ENCODE results near the gene GALNT16. TPM values are rescaled to one million over a fixed set of nuclear protein-coding genes. Genes with fewer than 3 reads are reported as not detected.
A peak's percentile ranks its signal among the peaks of the same experiment; 100 is the strongest.

Gene GALNT16
- total and polyA plus RNA-seq, 11 donors: 17.0 to 81.6 (median 51.3) TPM

GRCh38 chr14:69226178-69226577 lies 33.8 kb upstream of the GALNT16 start:
- H3K36me3 ChIP-seq: peaks cover 0 to 40% (median 24%) of the 10 kb centered on the region in 9 donors
- H3K27ac ChIP-seq: peak overlapping the region in 11 of 12 donors; percentile 41 to 81 (median 59)
- no peak overlapping the region for H3K4me3 ChIP-seq
- H3K27me3 ChIP-seq: no peaks in the 10 kb centered on the region
- 9 to 19% (median 15%) methylated on average over 9 of the region's 9 CpGs for WGBS, 4 donors
- TF ChIP-seq POLR2A (IDR thresholded peaks at IDR 0.05): no peak
- no peak for TF ChIP-seq CTCF (IDR thresholded peaks at IDR 0.05)
- H3K4me1 ChIP-seq: peaks cover 0 to 27% (median 11%) of the 10 kb centered on the region in 12 donors
- peak in 1 of 5 donors; percentile 10 for DNase-seq
- intact Hi-C loops (cut with DNase I): loop anchor here in 5 of 10 donors (5.0 to 10.0 kb wide), 3 partner anchors 71 to 101 kb away; partner anchors contain the start of gene DCAF5 (in 3 of the 5)
- ATAC-seq: peak; percentile 52 to 87 (median 82)
- H3K9me3 ChIP-seq: no peaks in the 10 kb centered on the region

- peaks cover 0 to 31% (median 11%) of the 10 kb centered on the region in 12 donors for H3K4me1 ChIP-seq
- no peaks in the 10 kb centered on the region for H3K9me3 ChIP-seq
- 87 to 94% (median 92%) methylated on average over 2 of the region's 2 CpGs for WGBS, 4 donors
- ATAC-seq (peak in 1 of 4 donors; percentile 35), DNase-seq (no peak)
- H3K27me3 ChIP-seq: no peaks in the 10 kb centered on the region
- H3K4me3 ChIP-seq: no peak overlapping the region
- H3K36me3 ChIP-seq: peaks cover 0 to 46% (median 24%) of the 10 kb centered on the region in 9 donors
- H3K27ac ChIP-seq: peak overlapping the region in 11 of 12 donors; percentile 41 to 81 (median 59)
- intact Hi-C loops (cut with DNase I): loop anchor here in 5 of 10 donors (5.0 to 10.0 kb wide), 3 partner anchors 72 to 102 kb away; partner anchors contain the start of gene DCAF5 (in 3 of the 5)
- TF ChIP-seq CTCF (IDR thresholded peaks at IDR 0.05) (no peak), POLR2A (IDR thresholded peaks at IDR 0.05) (no peak)
Observed at GRCh38 chr14:69226736-69227135, 33.2 kb upstream of the GALNT16 start.

GRCh38 chr14:69231486-69231885 lies 28.5 kb upstream of the GALNT16 start:
- ATAC-seq (peak; percentile 56 to 80 (median 64)), DNase-seq (no peak)
- 22 to 40% (median 29%) methylated on average over 2 of the region's 2 CpGs for WGBS, 4 donors
- H3K27me3 ChIP-seq: no peaks in the 10 kb centered on the region
- H3K4me3 ChIP-seq: no peak overlapping the region
- no peaks in the 10 kb centered on the region for H3K9me3 ChIP-seq
- H3K36me3 ChIP-seq: peaks cover 0 to 74% (median 53%) of the 10 kb centered on the region in 9 donors
- TF ChIP-seq POLR2A (IDR thresholded peaks at IDR 0.05) (no peak), CTCF (IDR thresholded peaks at IDR 0.05) (no peak)
- intact Hi-C loops (cut with DNase I): no loop called here
- H3K27ac ChIP-seq: no peak overlapping the region
- H3K4me1 ChIP-seq: peaks cover 0 to 16% (median 7%) of the 10 kb centered on the region in 12 donors

GRCh38 chr14:69232388-69232787 lies 27.6 kb upstream of the GALNT16 start:
- TF ChIP-seq POLR2A (IDR thresholded peaks at IDR 0.05) (no peak), CTCF (IDR thresholded peaks at IDR 0.05) (no peak)
- no peak for ATAC-seq
- WGBS, 4 donors: 96 to 99% (median 97%) methylated on average over 3 of the region's 3 CpGs
- Histone ChIP-seq H3K4me1 (peaks cover 0 to 10% (median 0%) of the 10 kb centered on the region in 12 donors), H3K4me3 (no peak overlapping the region), H3K36me3 (peaks cover 0 to 83% (median 62%) of the 10 kb centered on the region in 9 donors), H3K9me3 (no peaks in the 10 kb centered on the region), H3K27ac (no peak overlapping the region), H3K27me3 (no peaks in the 10 kb centered on the region)
- intact Hi-C loops (cut with DNase I): no loop called here
- DNase-seq: no peak

Measured in heart left ventricle (tissue), 16 donors.